Prostate gland (tissue), 2 donors: ENCODE data around the gene ENTPD8.

ENCODE experiments used
- CTCF ChIP-seq, 4 experiments: fragments of 200-600 bp in 2 of 4; fragments of 450-650 bp in 2 of 4; sonication (generic) in 2 of 4; IDR thresholded peaks; 1 replicate in 3 of 4; 2 replicates in 1 of 4; pipeline ENCODE4 v1.5.1; 2016 to 2019; ENCODE audit warnings: antibody characterized with exemption in 4 of 4, mild to moderate bottlenecking in 2 of 4, moderate library complexity in 2 of 4
- POLR2AphosphoS5 ChIP-seq: sonication (generic); formaldehyde crosslinking; IDR thresholded peaks from one replicate; pipeline ENCODE4 v1.6.1; 2017; ENCODE audit warnings: antibody characterized with exemption

- TF ChIP-seq POLR2AphosphoS5 = no peak
- no peak for TF ChIP-seq CTCF (IDR thresholded peaks at IDR 0.05)
Measured at GRCh38 chr9:137478962-137479861, 38.1 kb upstream of the ENTPD8 start.
